ENCODE results near the gene TNC.

- TF ChIP-seq CTCF (IDR thresholded peaks at IDR 0.05) (no peak), POLR2A (IDR thresholded peaks at IDR 0.05) (no peak)
These were observed 10.3 kb downstream of the TNC start for GRCh38 chr9:115107701-115108100.

Measured in heart left ventricle (tissue), 13 donors.